Progenitor cell of endocrine pancreas (in vitro differentiated cells): ENCODE data around the gene FBXW11. TPM values are rescaled to one million over a fixed set of nuclear protein-coding genes. Genes with fewer than 3 reads are reported as not detected.
A peak's percentile ranks its signal among the peaks of the same experiment; 100 is the strongest.
"Not testable (repeated sequence)": the region's sequence is repeated elsewhere in the genome, so short reads cannot be mapped to it uniquely, and the experiment has no call there.

Source experiments
- DNase-seq: peaks from one replicate; pipeline ENCODE4 v3.0.0; 2021; ENCODE audit warnings: low spot score; ENCODE audit not compliant: unreplicated experiment
- H3K27ac Mint-ChIP-seq: 2 replicates; pipeline ENCODE4 v1.8.0; 2021; ENCODE audit warnings: mild to moderate bottlenecking, moderate library complexity, mixed read lengths
- H3K27me3 Mint-ChIP-seq: 2 replicates; pipeline ENCODE4 v1.8.0; 2021; ENCODE audit warnings: mixed read lengths
- H3K36me3 Mint-ChIP-seq: 2 replicates; pipeline ENCODE4 v1.8.0; 2022; ENCODE audit warnings: mixed read lengths; ENCODE audit not compliant: insufficient read depth
- H3K4me1 Mint-ChIP-seq: 2 replicates; pipeline ENCODE4 v1.8.0; 2021; ENCODE audit warnings: low read depth, mixed read lengths
- H3K4me3 Mint-ChIP-seq: 2 replicates; pipeline ENCODE4 v1.8.0; 2021; ENCODE audit warnings: low read depth, mild to moderate bottlenecking, moderate library complexity, mixed read lengths
- H3K9me3 Mint-ChIP-seq: 2 replicates; pipeline ENCODE4 v1.8.0; 2021; ENCODE audit warnings: low read depth, mixed read lengths
- total RNA-seq: library from RNA; stranded (reverse); gene quantifications from 2 replicates; pipeline ENCODE4 v1.2.1, GENCODE V29; 2021
- TF ChIP-seq, protein P1 (sequence below): fragments of 200-600 bp; sonication (generic); IDR thresholded peaks from one replicate; pipeline ENCODE4 v1.5.0; 2021; ENCODE audit warnings: antibody characterized with exemption, mild to moderate bottlenecking; ENCODE audit not compliant: unreplicated experiment

The FBXW11 gene
- total RNA-seq, 1 donor from 2014 or later, result 63.5 TPM

DNA sequence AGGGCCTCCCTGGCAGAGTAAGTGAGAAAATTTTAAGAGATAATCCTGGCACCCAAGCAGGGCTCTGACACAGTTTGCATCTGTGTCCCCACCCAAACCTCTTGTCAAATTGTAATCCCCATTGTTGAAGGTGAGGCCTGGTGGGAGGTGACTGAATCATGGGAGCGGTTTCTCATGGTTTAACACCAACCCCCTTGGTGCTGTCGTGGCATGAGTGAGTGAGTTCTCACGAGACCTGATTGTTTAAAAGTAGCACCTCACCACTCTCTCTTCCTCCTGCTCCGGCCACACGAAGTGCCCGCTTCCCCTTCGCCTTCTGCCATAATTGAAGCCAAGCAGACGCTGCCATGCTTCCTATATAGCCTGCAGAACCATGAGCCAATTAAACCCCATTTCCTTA lies 80.1 kb downstream of the FBXW11 start:
- no peak for DNase-seq

DNA sequence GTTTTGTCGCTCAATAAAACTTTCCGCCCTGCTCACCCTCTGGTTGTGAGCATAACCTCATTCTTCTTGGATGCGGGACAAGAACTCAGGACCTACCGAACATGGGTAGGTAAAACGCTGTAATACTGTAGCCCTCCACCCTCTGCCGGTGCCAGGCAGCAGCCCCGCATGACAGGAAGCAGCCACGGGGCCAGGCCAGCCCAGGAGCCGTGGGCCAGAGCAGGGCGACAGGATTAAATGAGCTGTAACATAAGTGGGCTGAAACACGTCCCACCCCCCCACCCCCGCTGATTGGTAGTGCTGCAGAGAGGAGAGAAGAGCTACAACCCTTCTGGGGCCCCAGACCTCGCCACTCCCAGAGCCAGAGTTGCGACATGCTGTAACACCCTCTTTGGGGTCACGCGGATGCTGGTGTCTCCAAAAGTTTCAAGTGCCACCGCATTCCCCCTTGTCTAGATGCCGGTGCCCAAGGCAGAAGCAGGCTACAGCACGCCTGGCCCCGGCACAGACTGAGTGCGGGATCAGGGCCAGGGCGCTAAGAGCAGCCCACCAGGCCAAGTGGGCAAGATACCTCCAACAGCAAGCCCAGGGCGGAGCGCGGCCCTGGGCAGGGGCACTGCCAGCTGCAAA lies 81.8 kb downstream of the FBXW11 start:
- Mint-ChIP-seq H3K27ac (peak overlapping the region; percentile 57), H3K9me3 (no peaks in the 10 kb centered on the region), H3K27me3 (no peaks in the 10 kb centered on the region), H3K4me1 (peaks cover 10% of the 10 kb centered on the region), H3K4me3 (no peak overlapping the region), H3K36me3 (peaks cover 2% of the 10 kb centered on the region)
- TF ChIP-seq, protein P1, sequence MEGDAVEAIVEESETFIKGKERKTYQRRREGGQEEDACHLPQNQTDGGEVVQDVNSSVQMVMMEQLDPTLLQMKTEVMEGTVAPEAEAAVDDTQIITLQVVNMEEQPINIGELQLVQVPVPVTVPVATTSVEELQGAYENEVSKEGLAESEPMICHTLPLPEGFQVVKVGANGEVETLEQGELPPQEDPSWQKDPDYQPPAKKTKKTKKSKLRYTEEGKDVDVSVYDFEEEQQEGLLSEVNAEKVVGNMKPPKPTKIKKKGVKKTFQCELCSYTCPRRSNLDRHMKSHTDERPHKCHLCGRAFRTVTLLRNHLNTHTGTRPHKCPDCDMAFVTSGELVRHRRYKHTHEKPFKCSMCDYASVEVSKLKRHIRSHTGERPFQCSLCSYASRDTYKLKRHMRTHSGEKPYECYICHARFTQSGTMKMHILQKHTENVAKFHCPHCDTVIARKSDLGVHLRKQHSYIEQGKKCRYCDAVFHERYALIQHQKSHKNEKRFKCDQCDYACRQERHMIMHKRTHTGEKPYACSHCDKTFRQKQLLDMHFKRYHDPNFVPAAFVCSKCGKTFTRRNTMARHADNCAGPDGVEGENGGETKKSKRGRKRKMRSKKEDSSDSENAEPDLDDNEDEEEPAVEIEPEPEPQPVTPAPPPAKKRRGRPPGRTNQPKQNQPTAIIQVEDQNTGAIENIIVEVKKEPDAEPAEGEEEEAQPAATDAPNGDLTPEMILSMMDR, result no peak
- no peak for DNase-seq

More for the DNA sequence above, 80.1 kb downstream of the FBXW11 start:
- Mint-ChIP-seq H3K36me3 (peaks cover 5% of the 10 kb centered on the region), H3K4me3 (no peak overlapping the region), H3K27ac (peak overlapping the region; percentile 95), H3K9me3 (peaks cover 3% of the 10 kb centered on the region), H3K4me1 (peaks cover 9% of the 10 kb centered on the region), H3K27me3 (no peaks in the 10 kb centered on the region)
- TF ChIP-seq, protein P1, result no peak

DNA sequence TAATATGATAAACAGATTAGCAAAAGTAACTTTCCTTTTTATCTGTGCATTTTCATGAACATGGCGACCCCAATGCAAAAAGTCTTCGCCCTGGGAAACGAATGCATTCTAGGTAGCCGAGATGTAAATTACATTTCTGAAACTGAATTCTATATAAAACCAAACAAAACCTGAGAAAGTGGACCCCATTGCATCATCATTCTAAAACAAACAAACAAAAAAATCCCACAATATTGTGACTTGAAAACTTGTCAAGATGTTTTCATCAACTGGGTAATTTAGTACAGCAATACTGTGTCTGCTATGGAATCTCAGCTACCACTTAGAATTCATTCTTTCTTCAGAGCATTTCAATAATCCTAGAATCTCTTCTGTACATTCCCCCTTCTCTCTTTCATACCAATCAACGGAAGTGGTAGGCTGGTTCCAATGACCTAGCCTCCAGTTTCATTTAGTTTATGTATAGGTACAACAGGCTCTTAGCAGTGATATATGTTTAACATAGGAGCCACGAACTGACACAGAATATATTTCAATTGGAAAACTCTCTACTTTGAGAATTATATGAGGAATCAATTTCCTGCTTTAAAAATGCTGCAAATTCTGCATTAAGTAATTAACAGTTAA lies 85.6 kb downstream of the FBXW11 start:
- no peak overlapping the region for H3K27ac Mint-ChIP-seq

DNA sequence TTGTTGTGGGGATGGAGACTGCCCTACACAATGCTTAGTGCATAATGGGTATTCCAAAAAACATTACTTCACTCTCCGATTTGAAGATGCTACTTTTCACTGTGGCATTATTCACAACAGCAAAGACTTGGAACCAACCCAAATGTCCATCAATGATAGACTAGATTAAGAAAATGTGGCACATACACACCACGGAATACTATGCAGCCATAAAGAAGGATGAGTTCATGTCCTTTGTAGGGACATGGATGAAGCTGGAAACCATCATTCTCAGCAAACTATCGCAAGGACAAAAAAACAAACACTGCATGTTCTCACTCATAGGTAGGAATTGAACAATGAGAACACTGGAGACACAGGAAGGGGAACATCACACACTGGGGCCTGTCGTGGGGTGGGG lies 90.7 kb downstream of the FBXW11 start:
- H3K9me3 Mint-ChIP-seq, H3K27me3 Mint-ChIP-seq, H3K4me3 Mint-ChIP-seq, H3K27ac Mint-ChIP-seq, DNase-seq, H3K36me3 Mint-ChIP-seq: not testable (repeated sequence)
- H3K4me1 Mint-ChIP-seq, result peaks cover 26% of the 10 kb centered on the region

More for the DNA sequence above, 85.6 kb downstream of the FBXW11 start:
- Mint-ChIP-seq H3K36me3 (peaks cover 4% of the 10 kb centered on the region), H3K9me3 (no peaks in the 10 kb centered on the region), H3K4me3 (no peak overlapping the region), H3K4me1 (peaks cover 14% of the 10 kb centered on the region), H3K27me3 (no peaks in the 10 kb centered on the region)
- DNase-seq, result no peak
- TF ChIP-seq, protein P1, result no peak

DNA sequence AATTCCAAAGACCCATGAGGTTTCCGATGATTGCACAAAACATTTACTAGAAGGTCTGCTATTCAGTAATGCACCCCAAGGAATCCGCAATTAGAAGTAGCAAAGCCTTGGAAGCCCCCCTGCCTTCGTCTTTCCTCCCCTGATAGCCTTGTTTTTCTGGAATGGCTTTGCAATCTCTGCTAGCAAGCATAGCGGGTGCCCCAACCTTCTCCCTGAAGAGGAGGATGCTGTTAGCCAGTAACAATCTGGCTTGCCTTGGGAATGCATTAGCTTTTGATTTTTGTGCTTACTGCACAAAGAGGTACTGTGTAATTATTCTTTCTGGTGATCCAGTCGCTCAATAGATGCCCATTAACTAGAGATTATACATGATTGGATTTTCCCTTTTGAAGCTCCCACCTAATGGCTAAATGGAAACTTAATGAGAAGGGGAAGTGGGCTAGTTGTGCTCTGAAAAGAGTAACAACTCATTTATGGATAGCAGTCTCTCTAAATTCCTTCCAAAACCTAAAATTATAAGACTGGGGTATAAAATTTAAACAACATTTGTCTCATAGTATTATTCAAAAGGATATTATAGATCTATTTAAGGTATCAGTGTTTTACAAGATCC lies 91.6 kb downstream of the FBXW11 start:
- no peak for DNase-seq
- H3K4me1 Mint-ChIP-seq, result peaks cover 26% of the 10 kb centered on the region
- no peaks in the 10 kb centered on the region for H3K27me3 Mint-ChIP-seq
- H3K9me3 Mint-ChIP-seq, result no peaks in the 10 kb centered on the region
- TF ChIP-seq, protein P1, result no peak
- H3K36me3 Mint-ChIP-seq, result peaks cover 1% of the 10 kb centered on the region
- H3K27ac Mint-ChIP-seq, result peak overlapping the region; percentile 7
- H3K4me3 Mint-ChIP-seq, result no peak overlapping the region
